Measurements from ENCODE around the gene PITPNM3. TPM values are rescaled to one million over a fixed set of nuclear protein-coding genes. Genes with fewer than 3 reads are reported as not detected.

Gene PITPNM3
- total RNA-seq, 1 experiment from 2014 or later = 0.04 TPM

DNA sequence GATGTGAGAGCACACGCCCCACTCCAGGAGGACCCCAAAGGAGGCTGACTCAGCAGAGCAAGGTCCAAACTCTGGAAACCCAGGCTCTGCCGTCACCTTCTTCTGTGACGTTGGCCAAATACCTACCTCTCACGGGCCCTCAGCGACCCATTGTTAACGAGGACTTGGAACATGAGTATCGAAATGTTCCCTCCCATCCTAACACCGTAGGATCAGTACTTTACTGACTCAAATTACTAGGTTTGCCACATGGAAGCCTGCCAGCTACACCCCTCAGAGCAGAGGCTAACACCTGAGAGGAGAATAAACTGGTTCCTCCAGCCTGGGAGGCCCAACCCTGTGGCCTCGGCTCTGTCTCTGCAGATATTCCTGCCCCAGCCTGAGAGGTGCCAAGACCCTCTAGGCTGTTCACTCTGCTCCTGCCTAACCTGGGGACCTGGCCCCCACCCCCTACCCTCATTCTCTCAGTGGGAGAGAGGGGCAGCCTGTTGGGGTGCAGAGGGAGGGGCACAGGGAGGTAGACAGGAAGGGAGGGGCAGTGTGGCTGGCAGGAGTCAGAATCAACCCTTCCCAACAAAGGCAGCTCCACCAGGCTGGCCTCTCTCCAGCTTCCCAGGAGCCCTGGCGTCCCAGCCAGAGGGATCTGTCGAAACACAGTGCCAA, 4.4 kb downstream of the PITPNM3 start:
- H4K20me1 ChIP-seq (ENCODE audit: insufficient read depth, low read depth, low read length) = peaks cover 8% of the 10 kb centered on the region; the same call in 1 of the 2 replicates
- no peaks in the 10 kb centered on the region for H3K27me3 ChIP-seq (ENCODE audit: low read length)
- H3K79me2 ChIP-seq (ENCODE audit: low read length) = no peaks in the 10 kb centered on the region
- H3K9ac ChIP-seq (ENCODE audit: low read length) = no peak overlapping the region
- H3K4me2 ChIP-seq (ENCODE audit: low read depth, low read length, poor library complexity, severe bottlenecking) = no peak overlapping the region
- no peaks in the 10 kb centered on the region for H3K9me3 ChIP-seq (ENCODE audit: low read length)
- DNase-seq = no peak
- H3K4me3 ChIP-seq (ENCODE audit: low read length) = no peak overlapping the region
- no peaks in the 10 kb centered on the region for H3K36me3 ChIP-seq (ENCODE audit: insufficient read depth, low read length)
- H3K27ac ChIP-seq (ENCODE audit: low read length) = no peak overlapping the region
- no peaks in the 10 kb centered on the region for H3K9me2 ChIP-seq (replicated peaks; ENCODE audit: insufficient read depth, low read length)
- no peak overlapping the region for H2AFZ ChIP-seq (ENCODE audit: low read length)
- peaks cover 3% of the 10 kb centered on the region; the same call in 1 of the 2 replicates for H3K4me1 ChIP-seq (ENCODE audit: low read length)

- DNase-seq = no peak
- Histone ChIP-seq H3K36me3 (ENCODE audit: insufficient read depth, low read length) (no peaks in the 10 kb centered on the region), H4K20me1 (ENCODE audit: insufficient read depth, low read depth, low read length) (peaks cover 8% of the 10 kb centered on the region; the same call in 1 of the 2 replicates), H3K27ac (ENCODE audit: low read length) (no peak overlapping the region), H2AFZ (ENCODE audit: low read length) (no peak overlapping the region), H3K4me3 (ENCODE audit: low read length) (no peak overlapping the region), H3K27me3 (ENCODE audit: low read length) (no peaks in the 10 kb centered on the region), H3K4me2 (ENCODE audit: low read depth, low read length, poor library complexity, severe bottlenecking) (no peak overlapping the region), H3K9me2 (replicated peaks; ENCODE audit: insufficient read depth, low read length) (no peaks in the 10 kb centered on the region), H3K4me1 (ENCODE audit: low read length) (peaks cover 3% of the 10 kb centered on the region; the same call in 1 of the 2 replicates), H3K9me3 (ENCODE audit: low read length) (no peaks in the 10 kb centered on the region), H3K9ac (ENCODE audit: low read length) (no peak overlapping the region), H3K79me2 (ENCODE audit: low read length) (no peaks in the 10 kb centered on the region)
These were observed 5.0 kb downstream of the PITPNM3 start for GRCh38 chr17:6551356-6551755.

- DNase-seq = no peak
- no peak overlapping the region for H3K4me3 ChIP-seq (ENCODE audit: low read length)
- H3K27ac ChIP-seq (ENCODE audit: low read length) = no peak overlapping the region
- no peak overlapping the region for H3K9ac ChIP-seq (ENCODE audit: low read length)
- H4K20me1 ChIP-seq (ENCODE audit: insufficient read depth, low read depth, low read length) = peaks cover 8% of the 10 kb centered on the region; the same call in 1 of the 2 replicates
- H2AFZ ChIP-seq (ENCODE audit: low read length) = no peak overlapping the region
- H3K79me2 ChIP-seq (ENCODE audit: low read length) = no peaks in the 10 kb centered on the region
- H3K9me3 ChIP-seq (ENCODE audit: low read length) = no peaks in the 10 kb centered on the region
- H3K4me2 ChIP-seq (ENCODE audit: low read depth, low read length, poor library complexity, severe bottlenecking) = no peak overlapping the region
- H3K27me3 ChIP-seq (ENCODE audit: low read length) = no peaks in the 10 kb centered on the region
- H3K36me3 ChIP-seq (ENCODE audit: insufficient read depth, low read length) = no peaks in the 10 kb centered on the region
- H3K4me1 ChIP-seq (ENCODE audit: low read length) = peaks cover 3% of the 10 kb centered on the region; the same call in 1 of the 2 replicates
- no peaks in the 10 kb centered on the region for H3K9me2 ChIP-seq (replicated peaks; ENCODE audit: insufficient read depth, low read length)
These were observed 6.8 kb downstream of the PITPNM3 start for GRCh38 chr17:6549384-6550036.

DNA sequence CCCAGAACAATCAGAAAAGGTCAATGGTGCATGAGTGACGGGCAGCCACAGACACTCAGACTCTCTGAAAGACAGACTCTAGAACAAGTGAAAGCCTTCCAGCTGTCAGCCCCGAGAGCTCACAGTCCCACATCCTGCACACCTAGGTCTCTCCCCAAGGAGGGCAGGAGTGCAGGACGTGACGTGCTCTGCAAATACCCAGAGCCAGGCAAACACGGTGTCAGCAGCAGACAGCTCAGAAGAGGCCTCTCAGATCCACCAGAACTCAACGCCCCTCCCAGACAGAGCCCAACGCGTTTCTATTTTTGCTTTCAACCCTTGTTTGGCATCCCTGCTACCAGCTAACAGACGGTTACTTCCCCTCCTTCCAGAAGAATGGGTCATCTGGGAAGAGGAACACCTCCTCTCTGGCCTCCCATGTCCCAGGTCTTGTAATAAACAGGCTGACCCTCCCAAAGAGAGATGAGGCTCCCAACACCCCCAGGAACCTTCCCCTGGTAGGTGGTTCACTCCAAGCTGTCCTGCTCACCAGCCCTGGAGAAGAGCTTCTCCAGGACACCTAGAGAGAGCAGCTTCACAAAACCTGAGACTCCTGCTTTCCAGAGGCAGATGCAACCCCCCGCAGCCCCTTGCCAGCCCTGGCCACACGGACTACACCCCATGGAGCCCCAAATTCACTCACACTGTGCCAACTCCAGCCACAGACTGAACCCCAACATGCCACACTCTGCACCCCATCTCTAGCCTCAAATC, 7.6 kb downstream of the PITPNM3 start:
- H3K27ac ChIP-seq (ENCODE audit: low read length) = no peak overlapping the region
- H3K4me3 ChIP-seq (ENCODE audit: low read length) = no peak overlapping the region
- no peaks in the 10 kb centered on the region for H3K36me3 ChIP-seq (ENCODE audit: insufficient read depth, low read length)
- no peaks in the 10 kb centered on the region for H3K9me2 ChIP-seq (replicated peaks; ENCODE audit: insufficient read depth, low read length)
- no peaks in the 10 kb centered on the region for H3K27me3 ChIP-seq (ENCODE audit: low read length)
- peaks cover 8% of the 10 kb centered on the region; the same call in 1 of the 2 replicates for H4K20me1 ChIP-seq (ENCODE audit: insufficient read depth, low read depth, low read length)
- peaks cover 3% of the 10 kb centered on the region; the same call in 1 of the 2 replicates for H3K4me1 ChIP-seq (ENCODE audit: low read length)
- no peak for DNase-seq
- no peaks in the 10 kb centered on the region for H3K9me3 ChIP-seq (ENCODE audit: low read length)
- H3K79me2 ChIP-seq (ENCODE audit: low read length) = no peaks in the 10 kb centered on the region
- H3K4me2 ChIP-seq (ENCODE audit: low read depth, low read length, poor library complexity, severe bottlenecking) = no peak overlapping the region
- H2AFZ ChIP-seq (ENCODE audit: low read length) = no peak overlapping the region
- H3K9ac ChIP-seq (ENCODE audit: low read length) = no peak overlapping the region

DNA sequence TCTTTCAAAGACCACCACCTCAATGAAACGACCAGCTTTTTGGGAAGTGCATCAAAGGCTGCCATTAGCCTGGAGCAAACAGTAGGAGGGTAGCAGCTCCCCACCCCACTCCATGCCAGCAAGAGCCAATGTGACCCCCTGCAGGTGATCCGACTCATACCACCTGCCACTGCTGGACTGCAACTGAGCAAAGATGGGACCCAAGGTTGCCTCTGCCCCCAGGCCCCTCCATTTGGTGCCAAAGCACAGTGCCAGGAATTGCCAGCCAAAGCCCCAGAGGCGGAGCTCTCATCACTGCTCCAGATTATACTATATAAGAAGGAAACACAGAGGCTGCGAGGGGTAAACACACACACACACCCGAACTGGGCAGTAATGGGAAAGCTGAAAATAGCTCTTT, 8.3 kb downstream of the PITPNM3 start:
- Histone ChIP-seq H3K36me3 (ENCODE audit: insufficient read depth, low read length) (no peaks in the 10 kb centered on the region), H2AFZ (ENCODE audit: low read length) (no peak overlapping the region), H3K9me3 (ENCODE audit: low read length) (no peaks in the 10 kb centered on the region), H3K27me3 (ENCODE audit: low read length) (no peaks in the 10 kb centered on the region), H3K79me2 (ENCODE audit: low read length) (no peaks in the 10 kb centered on the region), H3K9ac (ENCODE audit: low read length) (no peak overlapping the region), H3K4me2 (ENCODE audit: low read depth, low read length, poor library complexity, severe bottlenecking) (no peak overlapping the region), H4K20me1 (ENCODE audit: insufficient read depth, low read depth, low read length) (peaks cover 8% of the 10 kb centered on the region; the same call in 1 of the 2 replicates), H3K4me3 (ENCODE audit: low read length) (no peak overlapping the region), H3K4me1 (ENCODE audit: low read length) (peaks cover 3% of the 10 kb centered on the region; the same call in 1 of the 2 replicates), H3K9me2 (replicated peaks; ENCODE audit: insufficient read depth, low read length) (no peaks in the 10 kb centered on the region), H3K27ac (ENCODE audit: low read length) (no peak overlapping the region)
- DNase-seq = no peak

- no peaks in the 10 kb centered on the region for H3K9me2 ChIP-seq (replicated peaks; ENCODE audit: insufficient read depth, low read length)
- no peak for DNase-seq
- no peak overlapping the region for H3K27ac ChIP-seq (ENCODE audit: low read length)
- H3K36me3 ChIP-seq (ENCODE audit: insufficient read depth, low read length) = no peaks in the 10 kb centered on the region
- no peak overlapping the region for H3K4me3 ChIP-seq (ENCODE audit: low read length)
- no peaks in the 10 kb centered on the region for H3K27me3 ChIP-seq (ENCODE audit: low read length)
- H3K9me3 ChIP-seq (ENCODE audit: low read length) = no peaks in the 10 kb centered on the region
- H2AFZ ChIP-seq (ENCODE audit: low read length) = no peak overlapping the region
- H4K20me1 ChIP-seq (ENCODE audit: insufficient read depth, low read depth, low read length) = peaks cover 8% of the 10 kb centered on the region; the same call in 1 of the 2 replicates
- no peak overlapping the region for H3K9ac ChIP-seq (ENCODE audit: low read length)
- peaks cover 3% of the 10 kb centered on the region; the same call in 1 of the 2 replicates for H3K4me1 ChIP-seq (ENCODE audit: low read length)
- H3K79me2 ChIP-seq (ENCODE audit: low read length) = no peaks in the 10 kb centered on the region
- no peak overlapping the region for H3K4me2 ChIP-seq (ENCODE audit: low read depth, low read length, poor library complexity, severe bottlenecking)
These were observed 9.0 kb downstream of the PITPNM3 start for GRCh38 chr17:6547336-6547735.

DNA sequence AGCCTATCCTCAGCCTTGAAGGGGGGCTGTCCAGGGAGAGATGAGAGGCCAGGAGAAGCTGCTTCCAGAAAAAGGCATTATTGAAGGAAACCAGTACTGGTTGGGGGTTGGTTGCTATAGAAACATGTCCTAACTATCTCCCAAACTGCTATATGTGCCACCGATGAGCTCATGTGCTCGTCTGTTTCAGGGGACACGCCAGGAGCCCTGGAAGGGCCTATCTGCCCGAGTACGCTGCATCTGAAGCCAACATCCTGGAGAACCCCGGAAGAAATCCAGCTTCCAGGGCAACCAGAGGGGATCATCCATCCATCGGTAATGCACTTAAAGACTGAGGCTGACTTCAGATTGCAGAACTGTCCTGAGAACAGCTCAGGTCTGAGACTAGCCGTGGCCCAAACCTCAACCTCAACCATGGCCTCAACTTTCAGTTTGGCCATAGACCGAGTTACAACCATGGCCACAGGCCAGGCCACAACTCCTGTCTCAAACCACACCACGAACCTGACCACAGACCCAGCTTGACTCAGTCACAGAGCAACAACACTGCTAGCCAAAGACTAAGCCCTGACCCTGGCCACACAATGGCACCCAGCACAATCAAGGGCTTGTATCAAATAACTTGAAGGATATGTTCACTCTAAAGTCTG, 10.2 kb downstream of the PITPNM3 start:
- Histone ChIP-seq H3K4me3 (ENCODE audit: low read length) (no peak overlapping the region), H3K27me3 (ENCODE audit: low read length) (no peaks in the 10 kb centered on the region), H2AFZ (ENCODE audit: low read length) (no peak overlapping the region), H3K79me2 (ENCODE audit: low read length) (no peaks in the 10 kb centered on the region), H4K20me1 (ENCODE audit: insufficient read depth, low read depth, low read length) (peaks cover 5% of the 10 kb centered on the region; the same call in 1 of the 2 replicates), H3K9me2 (replicated peaks; ENCODE audit: insufficient read depth, low read length) (no peaks in the 10 kb centered on the region), H3K27ac (ENCODE audit: low read length) (no peak overlapping the region), H3K4me2 (ENCODE audit: low read depth, low read length, poor library complexity, severe bottlenecking) (no peak overlapping the region), H3K9ac (ENCODE audit: low read length) (no peak overlapping the region), H3K9me3 (ENCODE audit: low read length) (no peaks in the 10 kb centered on the region), H3K36me3 (ENCODE audit: insufficient read depth, low read length) (no peaks in the 10 kb centered on the region), H3K4me1 (ENCODE audit: low read length) (peaks cover 3% of the 10 kb centered on the region; the same call in 1 of the 2 replicates)
- DNase-seq = no peak

Measured in Karpas-422 (cell line).